Activated T-cell treated with anti-CD3 and anti-CD28 coated beads, Interleukin-2, amount 50 U/mL, for 48 hours (primary cell): Measurements from ENCODE around the gene OPA3.

Experiments used
- DNase-seq, 2 experiments: peaks; one replicate each; pipeline ENCODE4 v3.0.0-alpha.2; 2020

The OPA3 gene

DNA sequence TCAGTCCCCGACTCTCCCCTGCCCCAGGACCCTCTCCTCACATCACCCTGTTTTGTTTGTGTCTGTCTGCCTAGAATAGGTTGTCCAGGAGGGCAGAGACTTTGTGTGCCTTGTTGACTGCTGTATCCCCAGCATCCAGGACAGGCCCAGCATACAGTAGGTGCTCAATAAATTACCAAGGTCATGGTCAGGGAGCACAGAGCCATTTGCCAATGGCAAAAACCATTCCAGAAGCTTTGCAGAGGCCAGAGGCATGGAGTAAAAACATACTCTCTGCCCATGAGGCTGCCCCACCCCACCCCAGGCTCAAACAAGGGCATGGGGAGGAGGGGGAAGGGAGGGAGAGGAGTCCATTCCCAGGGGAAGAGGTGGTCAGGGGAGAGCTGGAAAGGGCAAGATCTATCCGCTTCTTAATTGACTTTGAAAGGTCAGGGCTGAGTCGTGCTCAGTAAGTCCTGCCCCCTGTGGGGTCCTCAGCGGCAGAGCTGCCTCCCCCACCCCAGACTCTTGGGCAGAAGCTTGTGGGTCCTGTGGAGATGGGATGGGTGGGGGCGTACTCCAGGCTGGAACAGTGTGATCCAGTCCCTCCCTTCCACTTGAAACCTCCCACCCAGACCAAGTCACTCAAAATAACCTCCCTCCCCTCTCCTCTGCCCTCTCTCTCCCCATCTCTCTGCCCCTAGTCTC lies 13.0 kb upstream of the OPA3 start:
- no peak for DNase-seq

DNA sequence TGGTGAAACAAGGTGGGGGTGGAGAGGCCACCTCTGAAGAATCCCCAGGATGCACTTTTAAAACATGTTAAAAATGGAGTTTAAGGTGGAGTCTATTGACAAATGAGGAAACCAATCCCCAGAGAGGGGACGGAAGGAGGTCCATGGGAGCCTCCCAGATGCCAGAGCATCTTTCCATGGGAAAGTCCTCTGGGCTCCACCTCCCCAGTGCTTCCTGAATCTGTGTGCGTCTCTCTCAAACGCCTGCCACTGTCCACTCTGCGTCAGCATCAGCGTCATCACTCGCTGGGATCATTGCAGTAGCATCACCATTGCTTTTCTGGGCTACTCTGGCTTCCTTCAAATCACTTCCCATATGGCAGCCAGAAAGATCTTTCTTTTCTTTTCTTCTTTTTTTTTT lies 11.2 kb upstream of the OPA3 start:
- DNase-seq, result no peak

DNA sequence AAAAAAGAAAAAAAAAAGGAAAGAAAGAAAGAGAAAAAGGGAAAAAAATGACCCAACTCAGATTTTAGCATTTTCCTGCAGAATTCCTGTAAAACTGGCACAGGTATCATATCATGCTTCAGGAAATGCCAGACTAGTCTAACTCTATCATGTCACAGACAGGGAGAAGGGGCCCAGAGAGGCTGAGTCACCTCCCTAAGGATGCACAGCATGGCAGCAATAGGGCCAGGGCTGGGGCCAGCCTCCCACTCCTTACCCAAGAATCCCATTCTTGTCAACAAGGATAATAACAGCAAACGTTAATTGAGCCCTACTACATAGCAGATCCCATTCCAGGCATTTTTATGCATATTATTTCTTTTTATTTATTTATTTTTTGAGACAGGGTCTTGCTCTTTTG lies 8.9 kb upstream of the OPA3 start:
- DNase-seq, result no peak

DNA sequence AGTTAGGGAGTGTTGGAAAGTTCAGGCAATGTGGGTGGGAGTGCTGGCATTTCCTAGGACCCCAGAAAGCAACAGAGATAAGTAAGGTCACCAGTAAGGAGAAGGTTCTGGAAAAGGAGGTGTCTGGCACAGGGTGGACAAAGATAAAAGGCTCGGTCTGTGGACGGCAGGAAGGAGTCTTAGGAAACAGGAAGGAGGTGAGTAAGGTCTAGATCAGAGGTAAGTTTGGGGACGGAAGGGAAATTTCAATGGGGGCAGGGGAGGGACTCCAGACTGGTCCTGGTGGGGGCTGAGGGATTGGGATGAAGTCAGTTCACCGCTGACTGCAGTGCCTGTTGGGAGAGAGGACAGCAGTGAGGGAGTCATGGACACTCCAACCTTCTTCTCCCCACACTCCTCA lies 7.8 kb upstream of the OPA3 start:
- DNase-seq, result no peak

DNA sequence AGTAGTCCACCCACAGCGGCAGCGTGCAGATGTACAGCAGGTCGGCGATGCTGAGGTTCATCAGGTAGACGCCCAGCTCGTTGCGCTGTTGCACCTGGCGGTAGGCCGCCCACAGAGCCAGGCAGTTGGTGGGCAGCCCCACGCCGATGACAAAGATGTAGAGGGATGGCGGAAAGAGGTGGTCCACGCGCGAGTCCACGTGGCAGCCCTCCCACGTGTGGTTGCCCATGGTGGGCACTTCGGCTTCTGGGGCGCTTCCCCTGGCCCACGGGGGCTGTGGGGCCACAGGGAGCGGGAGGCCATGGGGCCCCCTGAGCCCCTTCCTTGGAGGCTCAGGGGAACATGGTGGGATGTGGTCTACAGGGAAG lies 7.0 kb upstream of the OPA3 start:
- DNase-seq, result no peak

DNA sequence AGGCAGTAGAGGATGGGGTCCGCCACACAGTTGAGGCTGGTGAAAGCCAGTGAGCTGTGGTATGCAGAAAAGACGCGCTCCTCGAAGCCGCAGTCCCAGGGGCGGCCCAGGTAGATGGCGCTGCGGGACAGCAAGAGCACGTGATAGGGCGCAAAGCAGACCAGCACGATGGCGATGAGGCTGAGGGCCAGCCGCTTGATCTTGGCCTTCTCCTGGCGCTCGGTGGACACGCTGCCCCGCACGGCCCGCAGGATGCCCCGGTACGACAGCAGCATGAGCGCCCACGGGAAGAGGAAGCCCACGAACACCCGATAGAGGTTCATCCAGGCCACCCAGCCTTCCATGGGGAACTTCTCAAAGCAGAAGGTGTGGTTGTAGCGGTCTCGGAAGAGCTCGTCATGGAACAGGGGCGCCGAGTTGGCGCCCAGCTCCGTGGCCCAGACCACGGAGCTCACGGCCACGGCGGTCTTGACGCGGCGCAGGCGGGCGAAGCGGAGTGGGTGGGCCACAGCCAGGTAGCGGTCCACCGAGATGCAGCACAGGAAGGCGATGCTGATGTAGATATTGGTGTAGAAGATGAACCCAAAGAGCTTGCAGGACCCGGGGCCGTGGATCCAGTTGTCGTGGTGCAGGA lies 6.5 kb upstream of the OPA3 start:
- DNase-seq, result peak; percentile 68 to 73

DNA sequence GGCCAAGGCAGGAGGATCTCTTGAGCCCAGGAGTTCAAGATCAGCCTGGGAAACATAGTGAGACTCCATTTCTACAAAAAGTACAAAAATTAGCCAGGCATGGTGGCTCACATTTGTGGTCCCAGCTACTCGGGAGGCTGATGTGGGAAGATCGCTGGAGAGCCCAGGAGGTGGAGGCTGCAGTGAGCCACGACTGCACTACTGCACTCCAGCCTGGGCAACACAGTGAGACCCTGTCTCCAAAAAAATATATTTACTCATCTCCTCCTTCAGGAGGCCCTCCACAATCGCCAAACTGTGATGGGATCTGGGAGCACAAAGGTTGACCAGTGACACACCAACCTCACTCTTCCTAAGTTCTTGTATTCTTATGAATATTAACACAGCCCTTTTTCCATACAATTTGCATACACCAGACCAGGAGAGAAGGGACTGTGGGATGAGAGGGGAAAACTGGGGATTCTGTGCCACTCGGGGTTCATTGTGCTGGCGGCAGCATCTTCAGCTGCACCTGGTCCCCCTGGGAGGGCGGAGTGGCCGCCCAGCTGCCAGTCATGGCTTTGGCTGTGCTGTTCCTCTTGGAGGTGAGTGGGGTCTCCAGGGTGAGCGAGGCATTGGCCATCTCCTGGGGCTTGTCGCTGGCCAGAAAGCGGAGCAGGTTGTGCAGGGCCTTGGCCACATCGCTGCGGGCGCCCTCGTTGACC lies 5.8 kb upstream of the OPA3 start:
- no peak for DNase-seq

DNA sequence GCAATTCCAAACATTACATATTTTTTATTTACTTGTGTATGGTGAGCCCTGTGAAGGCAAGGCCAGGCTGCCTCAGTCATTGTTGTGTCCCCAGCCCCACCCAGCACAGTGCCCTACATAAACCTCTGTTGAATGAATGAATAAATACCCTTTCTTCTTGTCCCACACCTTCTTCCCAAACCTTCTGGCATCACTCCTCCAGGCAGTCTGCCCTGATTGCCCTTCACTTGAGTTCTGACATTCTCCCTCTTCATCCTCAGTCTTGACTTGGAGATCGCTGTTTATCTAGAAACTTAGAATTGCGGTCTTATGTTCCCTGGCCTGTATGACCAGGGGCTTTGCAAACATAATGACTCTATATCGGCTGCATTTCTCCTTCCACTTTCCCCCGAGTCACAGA lies 5.2 kb upstream of the OPA3 start:
- no peak for DNase-seq

DNA sequence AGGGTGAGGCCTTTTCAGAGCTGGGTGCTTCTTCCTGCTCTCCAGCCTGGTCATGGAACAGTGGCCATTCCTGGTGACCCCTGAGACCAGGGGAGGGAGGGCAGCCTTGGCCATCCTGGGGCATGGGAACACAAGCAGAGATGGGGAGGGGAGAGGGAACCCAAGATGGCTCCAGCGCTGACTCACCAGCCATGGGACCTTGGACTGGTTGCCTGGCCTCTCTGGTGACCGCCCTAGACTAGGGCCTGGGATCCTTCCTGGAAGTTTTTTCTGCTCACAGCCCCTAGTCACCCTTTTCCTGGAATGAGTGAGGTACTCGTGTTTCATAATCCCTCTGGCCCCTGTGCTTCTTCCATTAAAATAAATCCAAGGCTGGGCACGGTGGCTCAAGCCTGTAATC lies 3.3 kb upstream of the OPA3 start:
- no peak for DNase-seq

DNA sequence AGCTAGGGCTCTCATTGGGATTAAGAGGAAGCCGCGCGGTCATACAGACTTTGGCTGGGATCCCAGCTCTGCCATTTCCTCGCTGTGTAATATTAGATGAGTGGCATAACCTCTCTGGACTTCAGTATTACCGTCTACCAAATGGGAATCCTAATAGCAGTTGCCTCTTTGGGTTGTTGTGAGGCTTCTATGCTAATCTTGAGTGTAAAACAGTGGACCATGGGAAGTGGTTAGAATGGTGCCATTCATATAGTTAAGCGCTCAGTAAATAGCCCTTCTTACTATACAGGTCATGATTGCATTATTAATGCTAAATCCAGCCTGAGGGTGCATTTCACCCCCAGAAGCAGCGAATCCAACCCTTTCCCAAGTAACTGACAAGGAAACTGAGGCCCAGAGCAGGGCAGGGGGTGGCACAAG lies 566 bp upstream of the OPA3 start:
- DNase-seq, result no peak

DNA sequence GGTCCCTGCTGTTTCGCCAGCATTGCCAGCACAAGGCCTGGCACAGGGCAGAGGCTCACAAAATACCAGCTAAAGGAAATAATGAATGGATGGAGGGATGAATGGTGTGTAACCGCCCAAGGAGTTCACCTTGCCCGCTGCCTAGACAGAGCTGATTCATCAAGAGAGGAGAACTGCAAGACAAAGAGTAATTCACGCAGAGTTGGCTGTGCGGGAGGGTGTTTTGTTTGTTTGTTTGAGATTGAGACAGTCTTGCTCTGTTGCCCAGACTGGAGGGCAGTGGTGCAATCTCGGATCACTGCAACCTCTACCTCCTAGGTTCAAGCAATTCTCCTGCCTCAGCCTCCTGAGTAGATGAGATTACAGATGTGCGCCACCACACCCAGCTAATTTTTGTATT lies 3.0 kb downstream of the OPA3 start:
- no peak for DNase-seq

DNA sequence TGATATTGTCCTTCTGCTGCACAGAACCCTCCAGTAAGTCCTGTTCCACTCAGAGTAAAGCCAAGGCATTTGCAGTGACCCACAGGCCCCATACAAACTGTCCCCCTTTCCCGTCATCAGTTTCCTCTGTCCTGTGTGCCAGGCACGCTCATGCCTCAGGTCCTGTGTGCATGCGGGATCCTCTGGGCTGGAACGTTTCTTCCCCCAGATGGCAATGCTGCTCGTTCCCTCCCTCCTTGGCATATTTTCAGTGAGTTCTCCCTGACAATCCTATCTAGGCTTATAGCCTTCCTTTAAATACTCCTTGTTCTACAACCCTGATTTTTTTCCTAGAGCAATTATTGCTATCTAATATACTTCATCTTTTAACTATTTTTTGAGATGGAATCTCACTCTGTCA lies 5.7 kb downstream of the OPA3 start:
- no peak for DNase-seq

DNA sequence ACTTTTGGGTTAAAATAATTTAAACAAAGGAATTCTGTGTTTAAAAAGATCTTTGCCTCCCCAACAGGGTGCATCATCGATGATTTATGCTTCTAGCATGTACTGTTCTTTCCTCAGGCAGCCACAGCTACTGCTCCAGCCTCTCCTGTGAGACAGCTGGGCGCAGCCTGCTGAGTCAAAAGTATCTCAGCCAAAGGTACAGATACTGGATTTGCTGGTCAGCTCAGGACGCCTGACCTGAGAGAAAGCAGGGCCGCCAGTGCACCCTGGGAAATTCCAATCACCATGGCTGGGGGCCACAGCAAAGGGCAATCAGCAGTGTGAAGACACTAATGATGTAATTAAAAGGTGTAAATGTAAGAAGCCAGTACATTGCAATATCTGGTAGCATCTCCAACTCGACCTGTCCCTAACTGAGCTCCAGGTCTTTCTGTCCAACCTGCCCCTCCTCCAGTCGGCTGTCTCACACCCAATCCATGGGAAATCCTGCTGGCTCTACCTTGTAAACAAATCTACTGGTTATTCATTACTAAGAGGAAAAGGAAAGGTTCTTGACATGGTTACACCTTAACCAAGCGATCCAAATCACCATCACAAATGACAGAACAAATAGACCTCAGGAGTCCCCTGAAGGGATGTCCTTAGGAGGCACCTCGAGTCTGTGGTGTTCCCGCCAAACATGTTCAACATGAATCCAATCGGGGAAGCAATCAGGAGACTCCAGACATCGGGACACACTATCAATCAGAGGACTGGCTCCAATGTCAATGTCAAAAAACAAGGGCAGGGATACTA lies 7.3 kb downstream of the OPA3 start:
- no peak for DNase-seq

DNA sequence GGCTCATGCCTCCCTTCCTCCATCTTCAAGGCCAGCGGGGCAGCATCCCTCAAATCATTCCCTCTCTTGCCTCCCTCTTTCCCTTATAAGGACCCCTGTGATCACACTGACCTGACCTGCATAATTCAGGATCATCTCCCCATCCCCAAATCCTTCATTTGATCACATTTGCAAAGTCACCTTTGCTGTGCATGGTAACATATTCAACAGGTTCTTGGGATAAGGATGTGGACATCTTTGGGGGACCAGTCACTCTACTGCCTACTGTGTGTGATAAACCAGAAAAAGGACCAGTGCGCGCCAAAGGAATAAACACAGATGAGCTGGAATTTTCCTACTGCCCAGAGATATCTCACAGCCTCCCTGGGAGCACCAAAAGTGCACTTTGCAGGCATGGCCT lies 7.9 kb downstream of the OPA3 start:
- no peak for DNase-seq

DNA sequence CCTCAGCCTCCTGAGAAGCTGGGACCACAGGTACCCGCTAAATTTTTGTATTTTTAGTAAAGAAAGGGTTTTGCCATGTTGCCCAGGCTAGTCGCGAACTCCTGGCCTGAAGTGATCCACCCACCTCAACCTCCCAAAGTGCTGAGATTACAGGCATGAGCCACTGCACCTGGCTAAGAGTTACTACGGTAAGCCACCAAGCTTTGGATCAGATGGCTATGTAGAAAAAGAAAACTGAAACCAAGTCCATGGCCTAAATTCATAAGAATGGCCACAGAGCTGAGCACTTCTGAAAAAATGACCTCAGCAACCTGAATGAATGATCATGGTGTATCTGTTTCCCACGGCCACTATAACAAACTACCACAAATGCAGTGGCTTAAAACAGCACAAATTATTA lies 9.4 kb downstream of the OPA3 start:
- DNase-seq, result no peak

DNA sequence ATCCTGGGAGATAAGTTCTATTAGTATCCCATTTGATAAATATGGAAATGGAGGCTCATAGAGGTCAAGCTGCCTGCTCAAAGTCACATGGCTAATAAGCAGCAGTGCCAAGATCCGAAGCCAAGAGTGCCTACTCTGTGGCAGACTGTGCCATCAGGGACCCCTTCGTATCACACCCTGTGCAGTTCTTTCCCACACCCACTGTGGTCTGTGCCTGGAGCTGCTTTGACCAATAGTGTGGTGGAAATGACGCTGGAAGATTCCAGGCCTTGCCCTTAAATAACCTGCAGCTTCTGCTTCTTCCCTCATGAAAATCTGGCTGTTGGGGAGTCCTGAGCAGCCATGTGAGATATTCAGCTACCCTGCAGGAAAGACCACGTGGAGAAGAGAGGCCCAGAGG lies 10.1 kb downstream of the OPA3 start:
- DNase-seq, result no peak

DNA sequence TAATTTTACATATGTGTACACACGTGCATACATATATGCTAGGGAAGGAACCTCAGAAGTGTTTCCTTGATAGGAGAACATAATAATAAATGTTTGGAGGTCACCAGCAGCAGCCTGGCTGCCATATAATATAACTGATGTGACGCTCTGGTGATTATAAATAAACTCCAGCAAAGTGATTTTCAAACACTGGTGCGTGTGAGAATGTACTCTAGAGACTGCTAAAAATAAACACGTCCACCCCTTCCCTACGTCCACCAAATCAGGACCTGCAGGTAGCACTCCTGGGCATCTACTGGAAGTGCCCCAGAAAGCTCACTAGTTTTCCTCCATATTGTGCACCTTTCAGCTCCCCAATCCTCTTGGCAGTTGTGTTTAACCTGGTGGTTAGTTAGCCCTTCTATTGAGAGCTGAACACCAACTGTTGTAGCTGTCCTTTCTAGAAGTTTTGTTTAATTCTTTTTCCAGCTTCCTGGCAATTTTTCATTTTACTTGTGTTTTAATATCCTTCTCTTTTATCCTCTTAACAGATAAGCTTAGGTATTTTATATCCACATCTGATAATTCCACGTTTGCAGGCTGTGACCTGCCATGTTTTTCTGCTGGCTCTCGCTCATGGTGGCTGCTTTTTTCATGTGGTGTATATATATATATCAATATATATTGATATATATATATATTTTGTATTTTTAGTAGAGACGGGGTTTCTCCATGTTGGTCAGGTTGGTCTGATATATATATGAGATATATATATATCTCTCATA lies 13.0 kb downstream of the OPA3 start:
- no peak for DNase-seq

DNA sequence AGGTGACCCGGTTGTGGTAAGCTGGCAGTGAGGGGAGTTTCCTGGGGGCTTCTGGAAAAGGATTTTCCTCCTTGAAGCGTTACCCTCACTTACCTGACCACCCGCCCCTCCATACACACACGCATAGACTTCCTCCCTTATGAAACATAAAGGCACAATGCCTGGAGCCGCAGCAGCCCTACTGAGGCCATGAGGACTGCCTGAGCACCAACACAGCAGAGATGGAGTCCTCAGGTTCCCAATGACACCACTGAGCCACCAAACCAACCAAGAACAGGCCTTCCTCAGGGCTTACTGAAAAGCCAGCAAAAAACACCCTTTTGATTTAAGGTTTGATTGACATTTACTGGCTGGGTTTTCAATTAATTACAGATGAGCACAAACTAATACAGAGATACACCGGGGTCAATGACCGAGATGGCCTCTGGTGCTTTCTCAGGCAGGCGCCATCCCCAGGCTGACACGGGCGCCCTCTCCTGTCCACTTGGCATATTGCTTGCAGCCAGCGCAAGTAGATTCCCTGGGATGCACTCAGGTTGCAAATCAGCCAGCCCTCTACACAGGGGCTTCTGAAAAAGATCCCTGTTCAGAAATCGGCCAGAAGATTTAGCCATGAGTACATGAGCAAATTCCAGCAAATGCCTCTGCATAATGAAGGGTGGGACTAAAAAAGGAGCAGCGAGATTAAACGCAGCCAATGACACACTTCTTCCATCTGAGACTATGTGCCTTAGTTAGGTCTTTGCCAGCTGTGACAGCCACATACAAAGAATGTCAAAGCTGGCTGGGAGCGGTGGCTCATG lies 14.8 kb downstream of the OPA3 start:
- DNase-seq, result peak; percentile 81 to 84

DNA sequence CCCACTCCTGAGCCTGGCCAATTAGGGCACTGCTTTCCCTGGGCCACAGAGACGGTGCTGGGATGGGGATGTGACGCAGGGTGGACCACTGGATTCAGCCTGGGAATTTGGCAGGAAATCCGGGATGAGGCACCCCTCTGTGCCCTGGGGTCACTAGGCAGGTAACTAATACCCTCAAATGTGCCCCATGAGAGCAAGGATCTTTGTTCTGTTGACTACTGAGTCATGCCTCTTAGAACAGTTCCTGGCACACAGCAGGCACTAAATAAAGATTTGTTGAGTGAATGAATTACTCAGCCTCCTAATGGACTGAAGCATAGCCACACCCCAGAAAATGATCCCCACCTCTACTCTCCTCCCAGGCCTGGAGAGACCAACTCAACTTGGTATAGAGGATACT lies 15.9 kb downstream of the OPA3 start:
- no peak for DNase-seq

DNA sequence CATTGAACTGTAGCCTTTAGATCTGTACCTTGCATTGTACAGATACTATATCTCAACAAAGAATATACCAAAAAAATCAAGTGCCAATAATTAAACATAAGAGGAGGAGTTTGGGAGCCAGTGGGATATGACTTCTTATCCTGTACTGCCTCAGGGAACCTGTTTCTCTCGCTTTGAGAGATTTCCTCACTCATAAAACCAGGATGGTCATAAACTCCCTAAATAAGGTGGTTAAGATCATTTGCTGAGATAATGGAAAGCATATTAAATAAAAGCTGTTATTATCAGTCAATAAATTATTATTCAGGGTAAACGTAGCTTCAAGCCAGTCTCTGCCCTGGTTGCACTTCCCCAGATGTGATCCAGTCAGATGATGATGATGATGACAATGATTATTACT lies 17.0 kb downstream of the OPA3 start:
- DNase-seq, result no peak

DNA sequence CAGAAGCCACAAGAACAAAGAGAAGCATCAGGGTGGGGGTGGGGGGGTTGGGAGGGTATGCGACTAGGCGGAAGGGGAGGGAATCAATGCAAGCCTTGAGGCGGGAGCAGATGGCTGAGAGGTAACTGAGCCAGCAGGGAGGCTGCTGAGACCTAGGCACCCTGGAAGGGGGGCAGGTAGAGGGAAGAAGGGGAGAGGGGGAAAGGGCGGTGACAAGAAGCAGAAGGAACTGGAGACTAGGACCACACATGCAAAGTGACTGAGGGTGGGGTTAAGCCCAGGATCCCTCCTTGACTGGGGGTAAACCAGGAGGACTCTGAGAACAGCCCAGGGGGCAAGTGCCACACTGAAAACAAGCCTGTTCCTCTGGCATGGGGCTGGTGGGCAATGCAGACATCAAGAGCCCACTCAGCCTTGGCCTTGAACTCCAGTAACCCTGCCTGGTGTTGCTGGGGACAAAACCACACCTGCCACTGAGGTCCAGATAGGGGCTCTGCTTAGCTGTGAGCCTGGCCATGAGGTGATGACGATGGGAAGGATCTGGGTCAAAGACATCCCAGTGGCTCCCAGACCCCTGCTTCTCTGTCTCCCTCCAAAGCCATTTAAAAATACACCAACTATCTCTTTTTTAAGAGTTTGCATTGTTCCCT lies 20.3 kb downstream of the OPA3 start:
- no peak for DNase-seq

DNA sequence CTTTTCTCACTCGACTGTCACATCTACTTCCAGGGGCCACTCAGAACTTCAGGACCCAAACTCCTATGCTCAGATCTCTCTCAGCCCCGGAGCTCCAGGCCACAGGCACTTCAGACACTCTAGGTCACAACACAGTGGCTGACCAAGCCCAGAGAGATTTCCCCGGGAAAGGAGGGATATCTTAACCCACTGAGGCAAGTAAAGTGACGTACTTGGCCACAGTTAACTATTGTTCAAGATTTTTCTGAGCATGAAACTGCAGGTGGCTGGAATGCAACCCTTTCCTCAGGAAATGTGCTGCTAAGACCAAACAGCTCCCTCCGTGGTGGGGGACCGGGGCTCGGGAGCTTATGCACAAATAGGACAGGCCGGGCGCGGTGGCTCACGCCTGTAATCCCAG lies 23.9 kb downstream of the OPA3 start:
- DNase-seq, result no peak
